MCF 10A (cell line): ENCODE measurements around the gene PISD. TPM values are rescaled to one million over a fixed set of nuclear protein-coding genes. Genes with fewer than 3 reads are reported as not detected.

Experiments used
- BruUV-seq: library from RNA; stranded (reverse); fragments of 400-500 nt; replicated peaks from 2 replicates; lab custom pipeline; 2021; lab: Mats Ljungman, UMichigan
- CTCF ChIA-PET: fragments of 300-600 bp; sonication (Branson Sonifier 250); formaldehyde crosslinking; extraction: SDS; loops from one replicate; lab custom pipeline; 2021; ENCODE audit warnings: antibody characterized with exemption, inconsistent platforms; lab: Yijun Ruan, JAX
- POLR2A ChIA-PET: fragments of 300-600, 350-650 bp; sonication (Branson Sonifier 250); formaldehyde crosslinking; extraction: SDS; loops from one replicate; lab custom pipeline; 2020; ENCODE audit warnings: antibody characterized with exemption, inconsistent platforms; lab: Yijun Ruan, JAX
- DNase-seq: peaks from one replicate; pipeline ENCODE4 v3.0.0-alpha.2; 2018; ENCODE audit not compliant: unreplicated experiment
- H3K27ac Mint-ChIP-seq: one replicate; pipeline ENCODE4 v1.8.0; 2022; ENCODE audit warnings: mild to moderate bottlenecking, low read depth, mixed read lengths; ENCODE audit not compliant: unreplicated experiment
- H3K27me3 Mint-ChIP-seq: one replicate; pipeline ENCODE4 v1.8.0; 2022; ENCODE audit warnings: mixed read lengths; ENCODE audit not compliant: insufficient read depth, unreplicated experiment
- H3K36me3 Mint-ChIP-seq: one replicate; pipeline ENCODE4 v1.8.0; 2022; ENCODE audit warnings: mild to moderate bottlenecking, moderate library complexity, mixed read lengths; ENCODE audit not compliant: insufficient read depth, unreplicated experiment
- H3K4me1 Mint-ChIP-seq: one replicate; pipeline ENCODE4 v1.8.0; 2022; ENCODE audit warnings: mixed read lengths; ENCODE audit not compliant: insufficient read depth, unreplicated experiment
- H3K4me3 Mint-ChIP-seq: one replicate; pipeline ENCODE4 v1.8.0; 2022; ENCODE audit warnings: mild to moderate bottlenecking, moderate library complexity, mixed read lengths; ENCODE audit not compliant: unreplicated experiment
- H3K9me3 Mint-ChIP-seq: one replicate; pipeline ENCODE4 v1.8.0; 2022; ENCODE audit warnings: mixed read lengths; ENCODE audit not compliant: unreplicated experiment
- intact Hi-C: fragments of 100-400 bp; cut with micrococcal nuclease; formaldehyde crosslinking; loops from 2 replicates; pipeline ENCODE4 v1.14.1; 2022
- total RNA-seq: library from RNA; stranded (reverse); gene quantifications from 2 replicates; pipeline ENCODE4 v1.2.3, GENCODE V29; 2022
- TF ChIP-seq, protein P1 (sequence below): fragments of 200-600 bp; IDR thresholded peaks from one replicate; pipeline ENCODE4 v1.8.0; 2022; ENCODE audit warnings: antibody characterized with exemption, mild to moderate bottlenecking; ENCODE audit not compliant: unreplicated experiment

PISD gene
- total RNA-seq, 1 experiment from 2014 or later: 48.2 TPM

DNA sequence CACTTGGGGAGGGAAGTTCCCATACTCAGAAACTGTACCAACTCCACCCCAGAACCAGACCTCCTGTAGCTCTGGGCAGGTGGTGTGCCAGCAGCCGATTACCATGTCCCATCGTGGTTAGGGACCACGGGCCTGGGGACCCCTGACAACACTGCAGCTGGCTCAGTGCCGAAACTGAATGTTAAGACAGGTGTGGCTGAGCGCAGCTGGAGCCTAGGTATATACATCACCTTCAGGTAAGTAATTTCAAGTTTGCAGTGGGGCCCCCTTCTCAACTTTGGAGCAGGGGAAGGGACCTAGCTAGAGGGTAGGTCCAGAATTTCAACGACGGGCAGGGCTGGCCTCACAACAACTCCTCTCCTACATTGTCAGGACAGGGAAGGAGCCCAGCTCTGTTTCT is 20.7 kb upstream of the PISD start:
- no peak for DNase-seq
- H3K27ac Mint-ChIP-seq: peak overlapping the region; percentile 47
- H3K4me3 Mint-ChIP-seq: no peak overlapping the region
- no TSS peak for BruUV-seq
- intact Hi-C loops: loop anchor here (5.0 kb wide), 1 partner anchor 70 kb away; the partner anchor contains the start of genes DEPDC5 and PRR14L
- peaks cover 39% of the 10 kb centered on the region for H3K4me1 Mint-ChIP-seq
- ChIA-PET POLR2A (interaction anchor here (0.6 to 4.4 kb wide), 19 partner anchors 9 to 1076 kb away, joined by 3 to 81 read pairs (median 5); partner anchors contain the start of genes DEPDC5, PISD, PRR14L and TCN2), CTCF (interaction anchor here (0.6 to 1.6 kb wide), 10 partner anchors 12 to 288 kb away, joined by 3 to 9 read pairs (median 3); partner anchors contain the start of gene DEPDC5)
- TF ChIP-seq, protein P1, sequence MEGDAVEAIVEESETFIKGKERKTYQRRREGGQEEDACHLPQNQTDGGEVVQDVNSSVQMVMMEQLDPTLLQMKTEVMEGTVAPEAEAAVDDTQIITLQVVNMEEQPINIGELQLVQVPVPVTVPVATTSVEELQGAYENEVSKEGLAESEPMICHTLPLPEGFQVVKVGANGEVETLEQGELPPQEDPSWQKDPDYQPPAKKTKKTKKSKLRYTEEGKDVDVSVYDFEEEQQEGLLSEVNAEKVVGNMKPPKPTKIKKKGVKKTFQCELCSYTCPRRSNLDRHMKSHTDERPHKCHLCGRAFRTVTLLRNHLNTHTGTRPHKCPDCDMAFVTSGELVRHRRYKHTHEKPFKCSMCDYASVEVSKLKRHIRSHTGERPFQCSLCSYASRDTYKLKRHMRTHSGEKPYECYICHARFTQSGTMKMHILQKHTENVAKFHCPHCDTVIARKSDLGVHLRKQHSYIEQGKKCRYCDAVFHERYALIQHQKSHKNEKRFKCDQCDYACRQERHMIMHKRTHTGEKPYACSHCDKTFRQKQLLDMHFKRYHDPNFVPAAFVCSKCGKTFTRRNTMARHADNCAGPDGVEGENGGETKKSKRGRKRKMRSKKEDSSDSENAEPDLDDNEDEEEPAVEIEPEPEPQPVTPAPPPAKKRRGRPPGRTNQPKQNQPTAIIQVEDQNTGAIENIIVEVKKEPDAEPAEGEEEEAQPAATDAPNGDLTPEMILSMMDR: no peak
- no peaks in the 10 kb centered on the region for H3K27me3 Mint-ChIP-seq
- peaks cover 4% of the 10 kb centered on the region for H3K9me3 Mint-ChIP-seq
- peaks cover 57% of the 10 kb centered on the region for H3K36me3 Mint-ChIP-seq

DNA sequence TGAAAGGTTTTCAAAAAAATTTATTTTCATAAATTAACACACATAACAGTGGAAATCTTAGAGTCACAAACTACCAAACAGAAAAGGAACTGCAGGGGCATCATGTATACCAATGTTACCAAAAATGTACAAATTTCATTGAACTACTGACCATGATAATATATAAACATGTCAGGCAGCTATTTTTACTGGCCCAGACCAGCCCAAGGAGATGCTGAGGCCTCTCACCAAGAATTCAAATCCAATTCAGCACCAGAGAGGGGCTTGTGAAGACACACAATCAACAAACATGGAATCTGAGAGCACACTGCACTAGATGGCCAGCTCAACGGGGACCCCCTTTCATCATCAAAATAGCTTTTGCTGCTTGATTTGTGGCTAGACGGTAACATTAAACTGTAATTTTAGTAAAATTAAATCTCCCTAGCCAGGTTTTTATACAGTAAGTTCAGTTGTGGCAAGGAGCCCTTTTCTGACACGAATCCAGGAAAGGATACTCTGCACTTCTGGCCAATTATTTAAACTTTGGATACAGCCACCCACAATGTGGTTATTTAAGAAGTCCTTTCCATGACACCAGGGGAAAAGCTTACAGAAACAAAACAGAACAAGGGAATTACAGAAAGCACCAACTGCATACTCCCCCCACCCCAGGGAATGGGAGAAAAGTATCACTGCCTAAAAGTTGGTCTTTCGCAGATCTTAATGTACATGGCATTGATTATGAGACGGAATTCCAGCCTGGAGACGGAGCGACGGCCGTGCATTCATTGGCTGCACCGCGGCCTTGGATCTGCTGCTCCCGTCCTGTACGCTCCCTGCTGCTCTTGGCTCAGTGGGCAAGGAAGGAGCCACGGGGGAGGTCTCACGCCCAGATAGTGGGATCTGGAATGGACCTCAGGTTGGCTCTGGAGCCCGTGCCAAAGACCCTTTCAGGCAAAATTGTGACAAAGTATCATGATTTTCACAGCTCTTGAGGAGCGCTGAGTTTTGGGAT is 19.6 kb upstream of the PISD start:
- Mint-ChIP-seq H3K4me3 (no peak overlapping the region), H3K27me3 (no peaks in the 10 kb centered on the region), H3K9me3 (peaks cover 10% of the 10 kb centered on the region), H3K36me3 (peaks cover 46% of the 10 kb centered on the region), H3K27ac (peak overlapping the region; percentile 47), H3K4me1 (peaks cover 43% of the 10 kb centered on the region)
- BruUV-seq: no TSS peak
- intact Hi-C loops: loop anchor here (5.0 kb wide), 1 partner anchor 71 kb away; the partner anchor contains the start of genes DEPDC5 and PRR14L
- TF ChIP-seq, protein P1: no peak
- DNase-seq: no peak
- CTCF ChIA-PET: interaction anchor here (0.6 to 1.6 kb wide), 8 partner anchors 11 to 136 kb away, joined by 3 to 8 read pairs (median 4); no protein-coding TSS in a partner anchor
- POLR2A ChIA-PET: interaction anchor here (0.7 to 4.4 kb wide), 15 partner anchors 8 to 271 kb away, joined by 3 to 81 read pairs (median 4); partner anchors contain the start of genes DEPDC5 and PISD

DNA sequence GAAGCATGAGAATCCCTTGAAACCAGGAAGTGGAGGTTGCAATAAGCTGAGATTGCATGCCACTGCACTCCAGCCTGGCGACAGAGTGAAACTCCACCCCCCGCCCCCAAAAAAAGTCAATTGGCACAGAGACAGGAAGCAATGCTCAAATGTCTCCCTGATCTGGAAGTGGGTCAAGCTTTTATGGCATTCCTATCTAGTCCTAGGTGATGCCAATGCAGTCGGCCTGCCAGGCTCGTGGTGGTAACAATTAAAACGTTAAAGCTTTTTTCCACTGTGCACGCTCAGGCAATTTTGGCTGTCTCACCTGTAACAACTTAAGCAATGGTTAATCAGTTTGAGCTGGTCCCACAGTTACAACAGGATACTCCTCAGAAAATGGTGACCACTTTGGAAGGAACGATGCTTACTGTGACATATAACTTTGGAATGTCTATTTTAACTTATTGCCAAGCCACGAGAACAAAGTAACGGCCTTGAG is 18.9 kb upstream of the PISD start:
- H3K27ac Mint-ChIP-seq: peak overlapping the region; percentile 12
- DNase-seq: peak; percentile 46
- peaks cover 43% of the 10 kb centered on the region for H3K36me3 Mint-ChIP-seq
- ChIA-PET CTCF (interaction anchor here (0.6 to 1.4 kb wide), 4 partner anchors 10 to 29 kb away, joined by 3 to 8 read pairs (median 4); no protein-coding TSS in a partner anchor), POLR2A (interaction anchor here (0.8 to 4.4 kb wide), 10 partner anchors 13 to 72 kb away, joined by 3 to 81 read pairs (median 4); partner anchors contain the start of genes DEPDC5 and PISD)
- peaks cover 45% of the 10 kb centered on the region for H3K4me1 Mint-ChIP-seq
- peaks cover 17% of the 10 kb centered on the region for H3K9me3 Mint-ChIP-seq
- no peak overlapping the region for H3K4me3 Mint-ChIP-seq
- BruUV-seq: no TSS peak
- TF ChIP-seq, protein P1: no peak
- no peaks in the 10 kb centered on the region for H3K27me3 Mint-ChIP-seq
- intact Hi-C loops: loop anchor here (5.0 kb wide), 1 partner anchor 71 kb away; the partner anchor contains the start of genes DEPDC5 and PRR14L
